ENCODE measurements around the gene SUGCT.

Gene SUGCT

DNA sequence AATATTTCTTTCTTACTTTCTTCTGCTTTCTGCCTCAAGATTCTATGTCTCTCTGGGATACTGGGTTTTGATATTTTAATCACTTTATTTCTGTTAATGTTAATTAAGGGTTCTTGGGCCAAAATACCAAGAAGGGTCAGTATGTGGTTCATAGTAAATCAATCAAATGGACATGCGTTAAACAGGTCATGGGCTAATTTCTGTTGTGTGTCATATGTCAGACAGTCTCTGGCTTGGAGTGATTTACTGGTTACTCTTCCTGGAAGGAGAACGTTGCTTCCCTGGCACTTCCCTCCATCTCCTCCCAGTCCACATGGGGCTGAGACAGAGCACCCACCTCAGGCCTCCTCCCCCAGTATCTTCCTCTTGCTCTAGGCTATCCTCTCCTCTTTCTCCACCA lies 489.1 kb downstream of the SUGCT start:
- TF ChIP-seq EP300 (IDR thresholded peaks at IDR 0.05; ENCODE audit: borderline replicate concordance) (no peak), YY1 (IDR thresholded peaks at IDR 0.05; ENCODE audit: low read depth) (no peak), REST (IDR thresholded peaks at IDR 0.05; ENCODE audit: low read depth) (no peak), RAD21 (IDR thresholded peaks at IDR 0.05; ENCODE audit: low read depth) (no peak), NFIC (IDR thresholded peaks at IDR 0.05) (no peak), CREB1 (IDR thresholded peaks at IDR 0.05; ENCODE audit: low read depth) (no peak), FOXM1 (IDR thresholded peaks at IDR 0.05; ENCODE audit: borderline replicate concordance, low read depth) (no peak), TEAD4 (IDR thresholded peaks at IDR 0.05) (no peak), TCF12 (IDR thresholded peaks at IDR 0.05; ENCODE audit: low read depth) (no peak), EGR1 (IDR thresholded peaks at IDR 0.05) (no peak), USF1 (IDR thresholded peaks at IDR 0.05) (no peak), MAX (IDR thresholded peaks at IDR 0.05) (no peak), TAF1 (IDR thresholded peaks at IDR 0.05; ENCODE audit: low read depth) (no peak), CEBPB (IDR thresholded peaks at IDR 0.05) (no peak), ZBTB7A (IDR thresholded peaks at IDR 0.05; ENCODE audit: low read depth) (no peak)

DNA sequence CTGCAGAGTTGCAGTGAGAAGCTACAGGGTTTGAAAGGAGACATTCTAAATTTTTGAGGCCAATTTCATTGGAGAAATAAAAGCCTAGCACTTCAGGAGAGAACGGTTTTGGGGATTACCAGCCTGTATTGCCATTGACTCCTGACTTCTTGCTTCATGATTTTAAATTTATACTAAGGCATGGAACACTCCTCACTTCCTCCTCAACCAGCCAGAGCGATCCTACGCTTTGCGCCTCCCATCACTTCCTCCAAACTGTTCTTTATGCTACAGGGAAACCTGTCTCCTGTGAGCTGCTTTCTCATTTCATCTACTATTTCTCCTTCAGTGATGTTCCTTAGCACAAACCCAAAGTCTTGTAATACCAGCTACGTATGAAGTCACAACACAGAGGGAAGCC lies 495.1 kb downstream of the SUGCT start:
- TF ChIP-seq YY1 (IDR thresholded peaks at IDR 0.05; ENCODE audit: low read depth) (no peak), CEBPB (IDR thresholded peaks at IDR 0.05) (no peak), EP300 (IDR thresholded peaks at IDR 0.05; ENCODE audit: borderline replicate concordance) (no peak), TAF1 (IDR thresholded peaks at IDR 0.05; ENCODE audit: low read depth) (no peak), MAX (IDR thresholded peaks at IDR 0.05) (no peak), TEAD4 (IDR thresholded peaks at IDR 0.05) (no peak), ZBTB7A (IDR thresholded peaks at IDR 0.05; ENCODE audit: low read depth) (no peak), FOXM1 (IDR thresholded peaks at IDR 0.05; ENCODE audit: borderline replicate concordance, low read depth) (no peak), REST (IDR thresholded peaks at IDR 0.05; ENCODE audit: low read depth) (no peak), USF1 (IDR thresholded peaks at IDR 0.05) (no peak), RAD21 (IDR thresholded peaks at IDR 0.05; ENCODE audit: low read depth) (no peak), EGR1 (IDR thresholded peaks at IDR 0.05) (no peak), TCF12 (IDR thresholded peaks at IDR 0.05; ENCODE audit: low read depth) (no peak), CREB1 (IDR thresholded peaks at IDR 0.05; ENCODE audit: low read depth) (no peak), NFIC (IDR thresholded peaks at IDR 0.05) (no peak)

GRCh38 chr7:40634118-40634517 lies 499.3 kb downstream of the SUGCT start:
- TF ChIP-seq NFIC (IDR thresholded peaks at IDR 0.05) (no peak), REST (IDR thresholded peaks at IDR 0.05; ENCODE audit: low read depth) (no peak), TEAD4 (IDR thresholded peaks at IDR 0.05) (no peak), TCF12 (IDR thresholded peaks at IDR 0.05; ENCODE audit: low read depth) (no peak), EP300 (IDR thresholded peaks at IDR 0.05; ENCODE audit: borderline replicate concordance) (no peak), TAF1 (IDR thresholded peaks at IDR 0.05; ENCODE audit: low read depth) (no peak), YY1 (IDR thresholded peaks at IDR 0.05; ENCODE audit: low read depth) (no peak), RAD21 (IDR thresholded peaks at IDR 0.05; ENCODE audit: low read depth) (no peak), FOXM1 (IDR thresholded peaks at IDR 0.05; ENCODE audit: borderline replicate concordance, low read depth) (no peak), CEBPB (IDR thresholded peaks at IDR 0.05) (no peak), MAX (IDR thresholded peaks at IDR 0.05) (no peak), CREB1 (IDR thresholded peaks at IDR 0.05; ENCODE audit: low read depth) (no peak)

Data from Ishikawa (cell line).